Mesenchymal stem cell (in vitro differentiated cells and primary cell): ENCODE data around the gene RAPGEF1.

Experiments used
- DNase-seq: peaks from one replicate; pipeline ENCODE4 v3.0.0-alpha.2; 2013
- H2AFZ ChIP-seq: one replicate; pipeline ENCODE4 v1.6.1; 2013; ENCODE audit warnings: low read depth, mild to moderate bottlenecking, control low read depth, inconsistent platforms, low read length, moderate library complexity
- H2AK5ac ChIP-seq: 2 replicates; pipeline ENCODE4 v1.6.1; 2013; ENCODE audit warnings: low read length, moderate library complexity, mild to moderate bottlenecking, inconsistent platforms; ENCODE audit not compliant: severe bottlenecking
- H2BK120ac ChIP-seq: one replicate; pipeline ENCODE4 v1.6.1; 2013; ENCODE audit warnings: low read depth, mild to moderate bottlenecking, inconsistent platforms, low read length, moderate library complexity
- H2BK12ac ChIP-seq, 2 experiments: one replicate each; pipeline ENCODE4 v1.6.1; 2013; ENCODE audit warnings: inconsistent platforms in 2 of 2, low read length in 2 of 2, mild to moderate bottlenecking in 2 of 2, moderate library complexity in 2 of 2, control low read depth in 1 of 2
- H2BK15ac ChIP-seq: one replicate; pipeline ENCODE4 v1.6.1; 2013; ENCODE audit warnings: mild to moderate bottlenecking, low read depth, inconsistent platforms; ENCODE audit not compliant: poor library complexity, severe bottlenecking
- H2BK5ac ChIP-seq: 2 replicates; pipeline ENCODE4 v1.6.1; 2013; ENCODE audit warnings: low read depth, mild to moderate bottlenecking, low read length, control low read depth, inconsistent platforms; ENCODE audit not compliant: poor library complexity, severe bottlenecking
- H3K14ac ChIP-seq, 2 experiments: one replicate each; pipeline ENCODE4 v1.6.1; 2013; ENCODE audit warnings: inconsistent platforms in 2 of 2, low read length in 2 of 2, control low read depth in 1 of 2, mild to moderate bottlenecking in 1 of 2, moderate library complexity in 1 of 2
- H3K18ac ChIP-seq, 2 experiments: one replicate each; pipeline ENCODE4 v1.6.1; 2013; ENCODE audit warnings: inconsistent platforms in 2 of 2, low read length in 2 of 2, control low read depth in 1 of 2, low read depth in 1 of 2, mild to moderate bottlenecking in 1 of 2
- H3K23ac ChIP-seq, 2 experiments: one replicate each; pipeline ENCODE4 v1.6.1; 2013; ENCODE audit warnings: inconsistent platforms in 2 of 2, low read length in 2 of 2, mild to moderate bottlenecking in 2 of 2, moderate library complexity in 2 of 2, control low read depth in 1 of 2
- H3K27ac ChIP-seq: 2 replicates; pipeline ENCODE4 v1.5.1; 2013; ENCODE audit warnings: mild to moderate bottlenecking, moderate library complexity, low read length, control low read depth, inconsistent platforms; ENCODE audit not compliant: poor library complexity, severe bottlenecking
- H3K27me3 ChIP-seq, 2 experiments: 2 replicates each; pipeline versions ENCODE4 v1.6.1 to v1.7.0; 2013; ENCODE audit warnings: low read length in 2 of 2, mild to moderate bottlenecking in 2 of 2, moderate library complexity in 2 of 2, control low read depth in 1 of 2, inconsistent platforms in 1 of 2; ENCODE audit not compliant: control insufficient read depth in 1 of 2, insufficient read depth in 1 of 2
- H3K36me3 ChIP-seq, 2 experiments: 2 replicates each; pipeline versions ENCODE4 v1.6.1 to v1.7.0; 2013; ENCODE audit warnings: low read length in 2 of 2, control low read depth in 1 of 2, inconsistent platforms in 1 of 2, low read depth in 1 of 2, mild to moderate bottlenecking in 1 of 2; ENCODE audit not compliant: insufficient read depth in 2 of 2, control insufficient read depth in 1 of 2
- H3K4ac ChIP-seq, 2 experiments: one replicate each; pipeline ENCODE4 v1.6.1; 2013; ENCODE audit warnings: inconsistent platforms in 2 of 2, low read length in 2 of 2, mild to moderate bottlenecking in 2 of 2, moderate library complexity in 2 of 2, control low read depth in 1 of 2, low read depth in 1 of 2
- H3K4me1 ChIP-seq: 2 replicates; pipeline ENCODE4 v1.6.1; 2013; ENCODE audit warnings: low read depth, low read length, control low read depth; ENCODE audit not compliant: control insufficient read depth, insufficient read depth
- H3K4me2 ChIP-seq: 2 replicates; pipeline ENCODE4 v1.6.1; 2013; ENCODE audit warnings: low read length, mild to moderate bottlenecking, inconsistent platforms; ENCODE audit not compliant: poor library complexity, severe bottlenecking
- H3K4me3 ChIP-seq, 2 experiments: 2 replicates each; pipeline versions ENCODE4 v1.5.1 to v1.7.0; 2013; ENCODE audit warnings: low read length in 2 of 2, mild to moderate bottlenecking in 2 of 2, control low read depth in 1 of 2, low read depth in 1 of 2; ENCODE audit not compliant: insufficient read depth in 1 of 2
- H3K79me1 ChIP-seq: replicated peaks from 2 replicates; pipeline ENCODE4 v1.6.1; 2013; ENCODE audit warnings: mild to moderate bottlenecking, control low read depth, low read length, inconsistent platforms; ENCODE audit not compliant: poor library complexity, severe bottlenecking
- H3K9ac ChIP-seq: 2 replicates; pipeline ENCODE4 v1.7.0; 2013; ENCODE audit warnings: mild to moderate bottlenecking, low read length, moderate library complexity
- H3K9me3 ChIP-seq: 2 replicates; pipeline ENCODE4 v1.7.0; 2013; ENCODE audit warnings: mild to moderate bottlenecking, low read length; ENCODE audit not compliant: control insufficient read depth
- H4K8ac ChIP-seq: one replicate; pipeline ENCODE4 v1.6.1; 2013; ENCODE audit warnings: inconsistent platforms, mild to moderate bottlenecking, low read length, moderate library complexity
- H4K91ac ChIP-seq: one replicate; pipeline ENCODE4 v1.6.1; 2013; ENCODE audit warnings: mild to moderate bottlenecking, low read length, inconsistent platforms
- WGBS: methylation state at CpG from one replicate; pipeline ENCODE4 v1.1.7; 2013; ENCODE audit warnings: mixed read lengths; 5-methylcytosine and 5-hydroxymethylcytosine counted together

Gene RAPGEF1

DNA sequence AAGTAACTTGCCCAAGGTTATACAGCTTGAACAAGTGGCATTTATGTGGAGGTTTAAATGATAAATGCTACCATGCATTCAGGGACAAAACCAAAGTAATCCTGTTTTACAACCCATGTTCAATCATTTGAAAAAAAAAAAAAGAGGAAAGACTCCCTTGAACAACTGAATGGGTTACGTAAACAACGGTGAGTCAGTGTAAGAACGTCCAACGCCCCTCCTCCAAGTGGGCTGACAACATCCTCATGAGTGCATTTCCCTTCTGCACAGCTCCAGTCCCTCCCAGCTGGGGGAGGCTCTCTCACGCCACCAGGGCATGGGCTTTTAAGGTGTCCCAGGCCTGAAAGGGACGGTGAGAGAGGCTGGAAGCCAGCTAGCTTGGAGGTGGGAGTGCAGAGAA is 104.6 kb downstream of the RAPGEF1 start:
- peak overlapping the region in 1 of 2 experiments; percentile 2 for H2BK12ac ChIP-seq
- peak overlapping the region; percentile 9 for H4K8ac ChIP-seq
- H2AK5ac ChIP-seq, result no peak overlapping the region
- peak overlapping the region in 1 of 2 experiments; percentile 88 for H3K18ac ChIP-seq
- H3K4me1 ChIP-seq, result peaks cover 18% of the 10 kb centered on the region
- H2BK15ac ChIP-seq, result no peak overlapping the region
- peaks cover 10% of the 10 kb centered on the region for H3K79me1 ChIP-seq
- H2AFZ ChIP-seq, result no peak overlapping the region
- no peak overlapping the region for H3K4me3 ChIP-seq
- WGBS, result 4% methylated on average over 6 of the region's 6 CpGs
- H4K91ac ChIP-seq, result no peak overlapping the region
- no peak overlapping the region for H3K4me2 ChIP-seq
- no peak overlapping the region for H3K14ac ChIP-seq
- peak; percentile 99 for DNase-seq
- no peaks in the 10 kb centered on the region for H3K9me3 ChIP-seq
- H3K4ac ChIP-seq, result peak overlapping the region in 1 of 2 experiments; percentile 51
- H3K27ac ChIP-seq, result no peak overlapping the region
- H2BK5ac ChIP-seq, result no peak overlapping the region
- H3K9ac ChIP-seq, result peak overlapping the region; percentile 73
- H3K23ac ChIP-seq, result no peak overlapping the region
- peaks cover 14 to 34% of the 10 kb centered on the region in 2 experiments for H3K36me3 ChIP-seq
- no peak overlapping the region for H2BK120ac ChIP-seq
- no peaks in the 10 kb centered on the region for H3K27me3 ChIP-seq

DNA sequence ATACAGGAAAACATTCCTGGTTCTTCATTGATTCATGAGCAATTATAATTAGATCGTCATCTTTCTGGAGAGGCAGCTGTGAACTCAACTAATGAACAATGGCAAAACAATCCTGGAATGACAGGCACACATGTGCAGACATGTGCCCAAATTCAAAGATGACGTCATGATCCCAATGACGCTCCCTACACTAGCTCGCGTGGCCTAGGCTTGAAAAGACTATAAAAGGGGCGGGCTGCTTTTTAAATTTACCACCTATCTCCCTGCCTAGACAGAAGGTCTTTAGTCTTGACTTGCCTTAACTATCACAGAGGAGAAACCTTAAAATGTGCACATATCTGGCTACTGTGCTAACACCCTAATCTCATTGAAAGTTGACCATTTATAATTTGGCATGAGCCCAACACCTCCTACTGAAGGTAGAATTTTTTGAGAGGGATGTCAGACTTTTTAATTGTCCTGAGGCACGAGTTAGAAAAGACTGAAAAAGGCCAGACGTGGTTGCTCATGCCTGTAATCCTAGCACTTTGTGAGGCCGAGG is 106.3 kb downstream of the RAPGEF1 start:
- Histone ChIP-seq H3K79me1 (peaks cover 16% of the 10 kb centered on the region), H3K14ac (no peak overlapping the region), H3K27ac (no peak overlapping the region), H3K9me3 (no peaks in the 10 kb centered on the region), H3K27me3 (no peaks in the 10 kb centered on the region), H3K9ac (no peak overlapping the region), H3K4me1 (peaks cover 19% of the 10 kb centered on the region), H2BK12ac (no peak overlapping the region), H2BK5ac (no peak overlapping the region), H2BK120ac (no peak overlapping the region), H2BK15ac (no peak overlapping the region), H3K4ac (no peak overlapping the region), H3K4me2 (no peak overlapping the region), H2AFZ (no peak overlapping the region), H4K91ac (no peak overlapping the region), H3K4me3 (no peak overlapping the region), H4K8ac (no peak overlapping the region), H3K23ac (no peak overlapping the region), H3K18ac (no peak overlapping the region), H3K36me3 (peaks cover 18 to 30% of the 10 kb centered on the region in 2 experiments), H2AK5ac (no peak overlapping the region)
- no peak for DNase-seq
- WGBS, result 92% methylated on average over 9 of the region's 9 CpGs

DNA sequence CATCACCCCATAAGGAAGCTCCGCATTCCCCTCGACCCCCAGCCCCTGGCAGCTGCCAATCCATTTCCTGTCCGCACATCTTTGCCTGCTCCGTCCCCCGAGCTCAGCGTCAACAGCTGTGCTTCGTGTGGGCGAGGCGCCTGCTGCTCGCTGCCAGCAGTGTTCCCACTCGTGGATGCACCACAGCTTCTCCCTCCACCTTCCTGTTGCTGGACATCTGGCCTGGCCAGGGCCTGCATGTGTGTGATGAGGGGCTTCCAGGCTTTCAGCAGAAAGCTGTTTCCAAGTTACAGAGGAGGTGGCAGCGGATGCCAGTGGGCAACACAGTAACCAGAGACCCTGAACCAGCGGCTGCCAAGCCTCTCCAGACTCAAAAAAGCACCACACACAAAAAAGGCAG is 108.6 kb downstream of the RAPGEF1 start:
- H3K27me3 ChIP-seq, result no peaks in the 10 kb centered on the region
- H3K23ac ChIP-seq, result no peak overlapping the region
- no peak overlapping the region for H2BK15ac ChIP-seq
- H2BK120ac ChIP-seq, result no peak overlapping the region
- no peak for DNase-seq
- peaks cover 14 to 17% of the 10 kb centered on the region in 2 experiments for H3K36me3 ChIP-seq
- WGBS, result 94% methylated on average over 12 of the region's 13 CpGs
- H4K8ac ChIP-seq, result no peak overlapping the region
- H2BK12ac ChIP-seq, result no peak overlapping the region
- no peak overlapping the region for H3K27ac ChIP-seq
- H3K9ac ChIP-seq, result no peak overlapping the region
- no peak overlapping the region for H2AFZ ChIP-seq
- H4K91ac ChIP-seq, result no peak overlapping the region
- peaks cover 16% of the 10 kb centered on the region for H3K79me1 ChIP-seq
- H3K4me2 ChIP-seq, result no peak overlapping the region
- H3K4me3 ChIP-seq, result no peak overlapping the region
- no peak overlapping the region for H2BK5ac ChIP-seq
- H3K4me1 ChIP-seq, result peaks cover 33% of the 10 kb centered on the region
- H3K4ac ChIP-seq, result no peak overlapping the region
- H3K18ac ChIP-seq, result peak overlapping the region in 1 of 2 experiments; percentile 68
- H3K9me3 ChIP-seq, result no peaks in the 10 kb centered on the region
- peak overlapping the region in 1 of 2 experiments; percentile 86 for H3K14ac ChIP-seq
- no peak overlapping the region for H2AK5ac ChIP-seq

GRCh38 chr9:131630205-131630831 is 109.6 kb downstream of the RAPGEF1 start:
- no peak overlapping the region for H2AFZ ChIP-seq
- H3K4me3 ChIP-seq, result no peak overlapping the region
- H2AK5ac ChIP-seq, result no peak overlapping the region
- H3K18ac ChIP-seq, result no peak overlapping the region
- H2BK12ac ChIP-seq, result no peak overlapping the region
- H4K8ac ChIP-seq, result no peak overlapping the region
- WGBS, result 95% methylated on average over 15 of the region's 15 CpGs
- H3K36me3 ChIP-seq, result peaks cover 16 to 27% of the 10 kb centered on the region in 2 experiments
- H2BK5ac ChIP-seq, result no peak overlapping the region
- H3K14ac ChIP-seq, result no peak overlapping the region
- H3K4ac ChIP-seq, result no peak overlapping the region
- DNase-seq, result no peak
- H2BK120ac ChIP-seq, result no peak overlapping the region
- no peak overlapping the region for H2BK15ac ChIP-seq
- H3K9ac ChIP-seq, result no peak overlapping the region
- no peak overlapping the region for H4K91ac ChIP-seq
- no peak overlapping the region for H3K4me2 ChIP-seq
- H3K9me3 ChIP-seq, result no peaks in the 10 kb centered on the region
- no peak overlapping the region for H3K23ac ChIP-seq
- H3K27ac ChIP-seq, result no peak overlapping the region
- H3K4me1 ChIP-seq, result peaks cover 34% of the 10 kb centered on the region
- no peaks in the 10 kb centered on the region for H3K27me3 ChIP-seq
- peaks cover 16% of the 10 kb centered on the region for H3K79me1 ChIP-seq
